NK-92 treated with Interleukin-12 subunit alpha and Interleukin-12 subunit beta, amount 100 ng/mL, for 24 hours (cell line): Measurements from ENCODE around the gene TXN.

Experiments
- DNase-seq: peaks from one replicate; lab custom pipeline; 2025; lab: John Stamatoyannopoulos, UW

The TXN gene

GRCh38 chr9:110256380-110257096, at the start of gene TXN:
Gene TXN (minus strand): TSS chr9:110256507. CDS start chr9:110256435, 72 bp downstream.
- peak; percentile 80 for DNase-seq

- no peak for DNase-seq
These were observed 46.8 kb upstream of the TXN start for GRCh38 chr9:110303133-110303532.

DNA sequence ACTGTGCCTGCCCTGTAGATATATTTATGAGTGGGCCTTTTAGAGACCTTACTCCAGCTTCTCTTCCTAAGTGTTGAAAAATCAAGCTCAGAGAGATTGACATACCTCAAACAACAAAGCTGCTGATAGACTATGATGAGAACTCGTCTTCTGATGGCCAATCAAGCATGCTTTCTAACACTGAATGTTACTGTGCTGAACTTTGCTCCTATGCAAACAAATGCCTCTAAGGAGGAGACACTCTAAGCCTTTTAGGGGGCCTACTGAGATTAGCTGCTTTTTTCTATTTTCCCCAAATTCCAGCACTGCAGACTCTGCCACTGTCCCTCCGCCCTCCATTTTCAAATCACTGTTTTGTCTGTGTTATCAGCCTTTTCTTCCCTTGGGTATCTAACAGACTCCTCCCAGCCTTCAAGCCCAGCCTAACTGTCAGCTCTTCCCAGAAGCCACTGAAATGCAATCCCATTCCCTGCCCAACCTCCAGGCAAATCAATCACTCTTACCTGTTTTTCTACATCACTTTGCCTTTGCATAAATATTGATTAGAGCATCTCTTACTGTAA, 41.8 kb upstream of the TXN start:
- DNase-seq = no peak

DNA sequence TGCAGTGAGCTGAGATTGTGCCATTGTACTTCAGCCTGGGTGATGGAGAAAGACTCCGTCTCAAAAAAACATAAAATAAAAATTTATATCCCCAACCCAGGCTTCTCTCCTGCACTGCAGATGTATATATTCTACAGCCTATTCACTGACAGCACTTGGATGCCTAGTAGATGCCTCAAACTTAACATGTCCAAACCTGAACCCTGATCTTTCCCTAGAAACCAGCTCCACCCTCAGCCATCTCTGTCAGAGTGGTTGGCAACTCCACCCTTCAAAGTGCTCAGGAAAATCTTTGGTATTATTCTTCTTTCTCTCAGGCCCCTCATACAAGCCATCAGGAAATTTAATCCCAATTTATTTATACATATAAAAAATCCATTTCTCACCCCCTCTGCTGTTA, 36.9 kb upstream of the TXN start:
- no peak for DNase-seq

DNA sequence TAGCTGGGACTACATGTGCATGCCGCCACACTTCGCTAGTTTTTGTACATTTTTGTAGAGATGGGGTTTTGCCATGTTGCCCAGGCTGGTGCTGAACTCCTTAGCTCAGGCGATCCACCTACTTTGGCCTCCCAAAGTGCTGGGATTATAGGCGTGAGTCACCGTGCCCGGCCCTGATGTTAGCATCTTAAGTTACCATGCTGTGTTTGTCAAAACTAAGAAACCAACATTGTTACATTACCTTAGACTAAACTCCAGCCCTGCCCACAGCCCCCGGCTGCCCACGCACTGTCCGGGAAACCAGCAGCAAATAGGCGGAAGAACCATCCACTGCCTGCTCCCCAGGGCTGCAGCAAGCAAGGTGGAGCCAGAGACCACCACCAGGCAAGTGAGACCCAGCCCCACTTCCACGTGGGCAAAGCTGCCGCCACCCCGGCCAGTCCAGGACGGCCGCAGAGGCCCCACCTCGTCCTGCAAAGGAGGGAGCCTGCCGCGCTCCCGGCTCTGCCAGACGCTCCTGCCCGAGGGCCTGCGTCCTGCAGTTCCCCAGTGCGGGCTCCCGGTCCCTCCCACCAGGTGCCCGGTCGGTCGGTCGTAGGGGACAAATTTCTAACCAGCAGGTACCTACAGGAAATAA, 35.7 kb upstream of the TXN start:
- DNase-seq = no peak

DNA sequence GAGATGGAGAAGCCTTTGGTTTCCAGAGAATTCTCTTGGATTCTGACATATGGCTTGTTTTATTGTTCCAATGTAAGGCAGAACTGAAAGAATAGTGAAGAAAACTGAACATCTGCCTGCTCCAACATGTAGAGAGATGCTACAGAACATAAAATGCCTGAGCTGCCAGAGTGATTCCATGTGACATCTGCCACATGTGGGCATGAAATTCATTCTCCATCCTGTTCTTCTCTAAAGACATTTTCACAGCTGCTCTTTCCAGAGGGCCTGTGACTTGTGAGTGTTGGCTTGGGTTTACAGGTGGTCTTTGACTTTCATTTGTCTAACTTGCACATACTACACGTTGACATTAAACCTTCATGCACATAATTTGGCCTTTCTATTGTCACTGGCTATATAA, 33.7 kb upstream of the TXN start:
- DNase-seq = no peak

DNA sequence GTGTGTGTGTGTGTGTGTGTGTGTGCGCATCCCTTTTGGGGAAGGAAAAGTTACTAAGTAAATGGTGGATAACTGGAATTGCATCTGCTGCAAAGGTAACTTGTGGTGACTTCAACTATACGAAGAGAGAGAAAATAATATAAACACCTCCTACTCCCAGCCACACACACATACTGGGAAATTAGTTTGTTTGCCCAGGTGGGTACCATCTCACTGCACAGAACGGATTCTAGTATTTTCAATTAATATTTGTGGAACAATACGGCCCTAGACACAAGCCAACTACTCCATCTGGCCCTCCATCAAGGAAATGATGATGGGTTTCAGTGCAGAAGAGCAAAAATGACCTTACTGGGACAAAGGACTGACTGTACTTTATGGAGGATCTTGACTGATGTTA, 32.2 kb upstream of the TXN start:
- no peak for DNase-seq

GRCh38 chr9:110287289-110287680, 31.0 kb upstream of the TXN start:
- no peak for DNase-seq

DNA sequence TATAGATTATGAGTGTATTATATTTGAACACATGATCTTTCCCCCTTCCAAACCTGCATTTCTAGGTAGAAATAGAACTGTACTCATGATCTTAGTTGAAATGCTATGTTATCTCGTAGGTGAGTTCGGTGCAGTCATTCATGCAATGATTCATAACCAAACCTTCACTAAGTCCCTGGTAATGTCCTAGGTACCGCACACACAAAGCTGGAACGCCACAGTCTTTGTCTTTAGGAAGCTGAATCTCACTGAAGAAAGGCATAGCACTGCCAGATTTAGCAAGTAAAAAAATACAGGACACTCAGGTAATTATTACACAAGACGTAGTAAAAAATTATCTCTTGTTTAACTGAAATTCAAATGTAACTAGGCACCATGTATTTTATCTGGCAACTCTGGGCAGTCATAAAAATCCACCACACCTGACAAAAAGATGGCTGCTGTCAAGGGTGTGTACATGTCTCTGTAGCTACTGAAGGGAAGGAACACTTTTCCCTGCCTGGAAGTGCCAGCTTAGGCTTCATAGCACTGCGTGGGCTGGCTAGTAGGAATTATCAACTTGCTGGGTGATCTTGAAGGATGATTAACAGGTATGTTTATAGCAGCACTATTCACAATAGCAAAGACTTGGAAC, 28.0 kb upstream of the TXN start:
- DNase-seq = no peak

DNA sequence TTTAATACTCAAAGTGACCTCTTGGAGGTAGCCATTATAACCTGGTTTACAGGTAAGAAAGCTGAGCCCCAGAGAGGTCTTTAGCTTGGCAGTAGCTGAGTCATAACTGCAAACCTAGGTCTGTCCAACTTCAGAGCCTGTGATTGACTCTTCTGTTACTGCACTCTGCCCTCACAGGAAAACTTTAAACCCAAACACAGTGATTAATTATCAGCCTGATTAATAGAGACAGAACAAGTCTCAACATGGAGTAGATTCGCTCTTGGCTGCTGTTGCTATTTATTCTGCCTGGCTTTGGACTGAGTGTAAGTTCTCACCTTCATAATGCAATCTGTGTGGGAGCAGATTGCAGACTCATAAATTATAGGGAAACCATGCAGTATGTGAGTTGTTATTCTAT, 27.4 kb upstream of the TXN start:
- DNase-seq = no peak

- no peak for DNase-seq
These were observed 26.4 kb upstream of the TXN start for GRCh38 chr9:110282739-110283081.

GRCh38 chr9:110282018-110282738, 25.9 kb upstream of the TXN start:
- DNase-seq = no peak

DNA sequence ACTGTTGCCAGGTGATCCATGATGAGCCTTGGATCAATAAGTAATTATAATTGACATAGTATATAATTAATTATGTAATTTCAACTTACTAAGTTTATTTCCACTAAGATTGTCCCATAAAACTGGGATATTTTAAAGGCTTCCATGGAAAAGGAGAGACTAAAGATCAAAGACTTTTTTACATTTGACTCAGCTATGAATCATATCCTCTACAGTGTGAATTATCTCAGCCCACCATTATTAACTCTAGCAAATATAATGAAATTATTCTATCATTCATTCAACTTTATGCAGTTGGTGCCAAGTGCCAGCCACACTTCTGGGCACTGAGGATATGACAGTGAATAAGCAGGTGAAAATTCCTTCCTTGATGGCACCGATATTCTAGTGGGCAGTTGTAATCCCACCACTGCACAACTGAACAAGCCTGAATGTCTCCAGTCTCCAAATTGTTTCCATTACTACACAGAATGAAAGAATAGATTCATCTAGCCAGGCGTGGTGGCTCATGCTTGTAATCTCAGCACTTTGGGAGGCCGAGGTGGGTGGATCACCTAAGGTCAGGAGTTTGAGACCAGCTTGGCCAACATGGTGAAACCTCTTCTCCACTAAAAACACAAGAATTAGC, 21.9 kb upstream of the TXN start:
- no peak for DNase-seq

GRCh38 chr9:110276781-110277180, 20.5 kb upstream of the TXN start:
- DNase-seq = no peak

- DNase-seq = no peak
These were observed 14.1 kb upstream of the TXN start for GRCh38 chr9:110270211-110270995.

DNA sequence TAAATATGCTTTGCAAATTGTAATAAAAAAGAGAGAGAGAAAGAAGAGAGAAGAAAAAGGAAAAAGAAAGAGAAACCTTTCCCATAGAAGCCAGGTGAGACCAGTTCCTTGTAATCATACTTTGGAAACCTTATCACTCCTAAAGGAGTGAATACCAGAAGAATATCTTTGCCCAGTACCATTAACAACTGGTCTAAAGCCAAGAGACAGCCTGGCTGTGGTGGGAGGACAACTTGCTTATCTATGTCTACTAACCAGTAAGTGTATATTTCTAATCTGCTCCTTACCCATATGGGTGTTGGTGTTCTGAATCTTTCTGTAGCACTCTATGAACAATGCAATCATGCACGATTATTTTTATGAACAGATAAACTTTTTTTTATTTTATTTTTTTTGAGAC, 10.5 kb upstream of the TXN start:
- DNase-seq = no peak

DNA sequence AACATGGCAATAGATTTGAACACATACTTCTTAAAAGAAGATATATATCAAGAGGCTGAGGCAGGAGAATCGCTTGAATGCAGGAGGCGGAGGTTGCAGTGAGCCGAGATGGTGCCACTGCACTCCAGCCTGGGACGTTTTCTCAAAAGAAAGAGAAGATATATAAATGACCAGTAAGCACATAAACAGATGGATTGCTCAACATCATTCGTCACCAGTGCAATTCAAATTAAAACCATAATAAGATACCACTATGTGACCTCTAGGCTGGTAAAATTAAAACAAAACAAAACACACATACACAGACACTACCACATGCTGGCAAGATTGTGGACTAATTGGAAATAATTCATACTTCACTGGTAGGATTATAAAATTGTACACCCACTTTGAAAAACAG, 5.3 kb upstream of the TXN start:
- no peak for DNase-seq

GRCh38 chr9:110260911-110261310, 4.6 kb upstream of the TXN start:
- DNase-seq = no peak

GRCh38 chr9:110259566-110259965, 3.3 kb upstream of the TXN start:
- DNase-seq = no peak

GRCh38 chr9:110258690-110259091, 2.4 kb upstream of the TXN start:
- no peak for DNase-seq

GRCh38 chr9:110257956-110258355, 1.6 kb upstream of the TXN start:
- no peak for DNase-seq
